Measurements from ENCODE around the gene BATF3. TPM values are rescaled to one million over a fixed set of nuclear protein-coding genes. Genes with fewer than 3 reads are reported as not detected.
"Not testable (repeated sequence)": the region's sequence is repeated elsewhere in the genome, so short reads cannot be mapped to it uniquely, and the experiment has no call there.

BATF3 gene
- polyA plus RNA-seq, 4 donors = 0.93 to 2.3 (median 1.5) TPM

GRCh38 chr1:212665241-212666115 lies 34.2 kb downstream of the BATF3 start:
- DNase-seq (ENCODE audit: low read depth in 4 of 4, low spot score in 2 of 4) = peak; percentile 67 to 79 (median 74)

DNA sequence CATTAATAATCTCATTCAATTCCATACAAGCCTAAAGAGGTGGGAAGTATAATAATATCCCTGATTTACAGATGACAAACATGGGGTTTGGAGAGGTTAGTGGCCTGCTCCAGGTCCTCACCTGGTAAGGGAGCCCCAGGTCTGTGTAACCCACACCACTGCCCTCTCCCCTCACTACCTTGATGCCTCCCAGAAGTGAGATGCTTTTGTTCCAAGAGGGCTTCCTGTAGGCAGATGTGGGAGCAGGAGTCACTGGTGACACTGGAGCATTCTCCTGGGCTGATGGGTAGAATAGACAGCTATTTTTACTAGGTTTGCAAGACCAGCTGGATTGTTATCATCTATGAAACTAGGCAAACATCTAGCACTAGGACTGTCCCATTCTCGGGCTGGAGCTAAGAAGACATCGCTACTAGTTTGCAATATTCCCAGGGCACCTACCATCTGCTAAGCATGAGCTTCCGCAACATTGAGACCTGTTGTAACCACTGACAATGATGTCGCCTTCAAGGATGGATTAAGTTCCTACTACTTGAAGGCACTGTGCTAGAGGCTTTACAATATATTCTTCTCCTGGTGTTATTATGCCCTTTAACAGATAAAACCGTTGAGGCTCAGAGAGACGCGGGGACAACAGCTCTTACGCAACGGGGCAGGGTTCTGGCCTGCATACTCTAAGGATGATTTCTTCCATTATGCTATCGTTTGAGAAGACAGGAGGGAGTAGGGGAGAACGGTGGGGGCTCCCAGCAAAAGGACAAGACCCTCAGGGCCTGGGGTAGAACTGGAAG lies 35.0 kb downstream of the BATF3 start:
- DNase-seq (ENCODE audit: low read depth in 4 of 4, low spot score in 2 of 4) = no peak

GRCh38 chr1:212658250-212658649 lies 41.4 kb downstream of the BATF3 start:
- DNase-seq (ENCODE audit: low read depth in 4 of 4, low spot score in 2 of 4) = not testable (repeated sequence)

- DNase-seq (ENCODE audit: low read depth in 4 of 4, low spot score in 2 of 4) = no peak
Observed at GRCh38 chr1:212656730-212657129, 42.9 kb downstream of the BATF3 start.

DNA sequence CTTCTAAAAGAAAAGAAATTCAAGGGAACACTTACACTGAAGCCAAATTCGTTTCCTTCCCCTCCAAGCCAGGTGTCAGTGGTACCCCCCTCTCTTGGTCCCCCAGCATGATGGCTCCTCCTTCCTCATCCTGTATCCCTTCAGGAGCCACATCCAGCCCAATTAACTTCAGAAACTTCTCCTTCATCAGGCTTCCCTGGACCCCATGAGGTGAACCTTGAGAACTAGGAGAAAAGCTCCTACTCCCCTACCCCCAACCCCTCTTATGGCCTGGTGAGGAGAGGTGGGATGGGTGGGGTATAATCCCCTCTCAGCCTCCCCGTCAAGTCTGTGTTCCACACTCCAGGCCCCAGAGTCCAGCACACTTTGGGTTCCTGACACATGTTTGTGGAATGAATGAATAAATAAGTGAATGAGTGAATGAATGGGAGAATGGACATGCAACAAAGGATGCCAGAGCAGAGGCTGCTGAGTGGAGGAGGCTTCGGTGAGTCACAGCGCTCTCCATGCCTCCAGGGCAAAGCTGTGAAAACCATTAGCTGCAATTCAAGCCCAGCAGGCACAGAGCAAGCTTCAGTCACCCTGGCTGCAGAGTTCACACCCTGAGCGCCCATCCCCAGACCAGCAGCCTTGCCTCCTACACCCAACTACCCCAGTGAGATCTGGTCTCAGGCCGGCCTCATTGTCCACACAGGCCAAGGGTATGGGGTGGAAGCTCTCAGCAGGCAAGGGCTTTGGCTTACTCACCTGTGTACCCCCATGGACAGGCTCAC lies 43.8 kb downstream of the BATF3 start:
- no peak for DNase-seq (ENCODE audit: low read depth in 4 of 4, low spot score in 2 of 4)

DNA sequence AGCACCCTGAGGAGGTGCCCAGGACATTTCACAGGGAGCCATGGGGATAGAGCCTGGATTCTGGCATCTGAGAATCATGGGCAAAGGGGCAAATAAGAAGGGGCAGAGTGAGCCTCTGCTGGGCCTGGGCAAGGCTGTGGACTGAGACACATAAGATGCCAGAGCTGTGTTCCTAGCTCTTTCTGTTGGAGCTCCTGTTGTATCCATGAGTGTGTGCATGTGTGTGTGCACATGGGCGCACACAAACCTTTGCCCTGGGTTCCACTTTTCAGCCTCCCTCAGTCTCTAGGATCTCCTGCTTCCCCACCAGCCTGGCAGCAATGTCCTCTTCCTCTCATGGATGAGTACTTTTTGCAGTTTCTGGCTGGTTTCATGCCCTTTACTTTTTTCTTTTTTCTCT lies 47.0 kb downstream of the BATF3 start:
- DNase-seq (ENCODE audit: low read depth in 4 of 4, low spot score in 2 of 4) = no peak

- DNase-seq (ENCODE audit: low read depth in 4 of 4, low spot score in 2 of 4) = no peak
Observed at GRCh38 chr1:212651977-212652376, 47.7 kb downstream of the BATF3 start.

GRCh38 chr1:212651521-212651920 lies 48.1 kb downstream of the BATF3 start:
- no peak for DNase-seq (ENCODE audit: low read depth in 4 of 4, low spot score in 2 of 4)

- no peak for DNase-seq (ENCODE audit: low read depth in 4 of 4, low spot score in 2 of 4)
Observed at GRCh38 chr1:212650228-212650627, 49.4 kb downstream of the BATF3 start.

DNA sequence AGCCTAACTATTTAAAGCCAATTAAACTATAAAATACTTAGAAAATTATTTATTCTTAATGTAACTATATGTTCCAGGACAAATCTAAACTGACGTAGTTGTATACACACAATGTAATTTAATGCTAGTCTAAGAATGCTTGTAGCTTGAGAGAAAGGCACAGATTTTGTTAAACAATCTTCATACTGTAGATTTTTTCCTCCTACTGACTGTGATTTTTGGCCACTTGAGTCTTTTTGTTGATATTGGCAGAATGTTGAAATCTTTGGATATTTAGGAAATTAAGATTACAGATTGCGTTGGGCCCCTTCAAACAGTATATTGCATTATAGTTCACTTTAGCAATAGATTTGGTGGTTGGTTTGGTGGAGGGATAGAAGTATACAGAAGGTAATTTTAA lies 50.6 kb downstream of the BATF3 start:
- DNase-seq (ENCODE audit: low read depth in 4 of 4, low spot score in 2 of 4) = no peak

- DNase-seq (ENCODE audit: low read depth in 4 of 4, low spot score in 2 of 4) = no peak
Observed at GRCh38 chr1:212648431-212648830, 51.2 kb downstream of the BATF3 start.

- DNase-seq (ENCODE audit: low read depth in 4 of 4, low spot score in 2 of 4) = no peak
Observed at GRCh38 chr1:212647004-212647403, 52.6 kb downstream of the BATF3 start.

DNA sequence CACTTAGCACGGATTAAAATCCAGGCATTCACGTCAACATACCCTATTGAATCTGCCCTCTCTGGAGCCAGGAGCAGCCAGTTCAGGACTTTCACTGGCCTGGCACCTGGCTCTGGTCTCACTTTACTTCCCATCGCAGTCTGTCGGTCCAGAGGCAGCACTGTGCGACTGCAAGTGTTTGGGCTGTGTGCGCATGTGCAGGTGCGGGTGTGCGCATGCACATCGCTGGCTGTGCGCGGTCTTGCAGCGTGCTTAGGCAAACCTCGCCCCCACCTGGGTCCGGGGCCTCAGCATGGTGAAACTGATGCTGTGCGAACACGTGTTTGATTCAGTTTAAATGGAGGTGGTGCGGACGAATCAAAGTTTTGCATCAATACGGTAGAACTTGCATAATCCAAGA lies 53.1 kb downstream of the BATF3 start:
- DNase-seq (ENCODE audit: low read depth in 4 of 4, low spot score in 2 of 4) = no peak

- DNase-seq (ENCODE audit: low read depth in 4 of 4, low spot score in 2 of 4) = no peak
Observed at GRCh38 chr1:212645546-212646543, 53.8 kb downstream of the BATF3 start.

DNA sequence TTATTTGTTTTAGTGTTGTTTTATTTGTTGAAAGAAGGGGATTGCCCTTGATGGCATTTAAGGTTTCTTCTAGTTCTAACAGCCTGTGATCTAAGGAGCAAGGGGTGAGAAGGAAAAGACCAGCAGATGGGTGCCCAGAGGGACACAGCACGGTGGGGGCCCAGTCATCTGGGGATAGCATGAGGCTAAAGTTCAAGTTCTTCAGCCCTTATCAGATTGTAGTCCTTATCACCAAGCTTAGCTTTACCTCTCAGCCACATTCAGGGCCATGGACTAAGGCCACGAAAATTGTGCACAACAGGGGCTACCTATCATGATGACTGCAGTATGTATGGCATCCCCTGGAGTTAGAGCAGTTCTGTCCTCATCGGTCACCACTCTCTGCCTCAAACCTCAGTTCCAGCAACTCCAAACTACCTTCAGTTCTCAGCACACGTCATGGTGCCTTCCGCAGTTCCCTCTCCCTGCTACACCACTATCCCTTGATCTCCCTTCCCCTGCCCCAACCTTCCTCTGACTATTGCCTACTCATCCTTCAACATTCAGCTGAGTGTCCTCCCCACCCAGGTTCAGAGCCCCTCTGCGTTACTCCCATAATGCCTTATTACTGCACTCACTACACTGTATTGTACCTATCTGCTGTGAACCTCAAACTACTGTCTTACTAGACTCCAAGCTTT lies 54.6 kb downstream of the BATF3 start:
- DNase-seq (ENCODE audit: low read depth in 4 of 4, low spot score in 2 of 4) = no peak

- no peak for DNase-seq (ENCODE audit: low read depth in 4 of 4, low spot score in 2 of 4)
Observed at GRCh38 chr1:212643877-212644276, 55.8 kb downstream of the BATF3 start.

DNA sequence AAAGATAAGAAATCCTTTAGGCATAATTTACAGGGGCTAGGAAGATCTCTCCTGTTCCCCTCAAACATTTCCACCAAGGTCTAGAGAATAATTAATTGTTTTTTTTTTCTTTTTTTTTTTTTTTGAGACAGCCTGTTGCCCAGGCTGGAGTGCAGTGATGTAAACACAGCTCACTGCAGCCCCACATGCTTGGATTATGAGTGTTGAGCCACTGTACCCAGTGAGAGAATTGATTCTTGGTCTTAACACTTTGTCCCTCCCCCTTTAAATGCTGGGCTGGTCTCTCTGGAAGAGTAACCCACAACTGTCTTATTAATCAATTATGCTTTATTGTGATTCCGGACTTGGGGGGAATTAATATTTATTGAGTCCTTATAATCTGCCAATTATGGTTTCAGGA lies 57.7 kb downstream of the BATF3 start:
- DNase-seq (ENCODE audit: low read depth in 4 of 4, low spot score in 2 of 4) = no peak

DNA sequence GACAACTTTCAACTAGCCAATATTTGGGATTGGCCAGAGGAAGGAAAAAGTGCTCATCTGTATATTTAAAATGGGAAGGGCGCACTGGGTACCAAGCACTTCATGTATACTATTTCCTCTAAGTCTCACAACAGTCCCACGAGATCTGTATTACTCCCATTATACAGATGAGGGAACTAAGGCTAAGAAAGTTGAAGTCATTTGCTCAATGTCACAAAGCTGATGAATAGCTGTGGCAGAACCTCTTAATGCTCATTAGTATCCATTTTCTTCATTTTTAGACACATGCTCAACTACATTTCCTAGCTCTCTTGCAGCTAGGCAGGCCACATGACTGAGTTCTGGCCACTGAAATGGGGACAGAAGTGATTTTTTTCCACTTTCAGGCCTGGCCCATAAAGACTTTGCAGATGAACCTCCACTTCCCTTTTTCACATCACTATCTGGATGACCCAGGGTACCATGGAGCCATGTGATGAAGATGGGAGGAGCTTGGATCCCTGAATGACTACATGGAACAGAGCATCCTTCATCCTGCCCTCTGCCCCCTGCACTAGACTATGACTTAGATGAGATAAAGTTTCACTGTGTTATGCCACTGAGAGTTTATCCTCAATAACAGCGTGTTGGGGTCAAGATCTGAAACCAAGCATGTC lies 59.3 kb downstream of the BATF3 start:
- DNase-seq (ENCODE audit: low read depth in 4 of 4, low spot score in 2 of 4) = no peak

DNA sequence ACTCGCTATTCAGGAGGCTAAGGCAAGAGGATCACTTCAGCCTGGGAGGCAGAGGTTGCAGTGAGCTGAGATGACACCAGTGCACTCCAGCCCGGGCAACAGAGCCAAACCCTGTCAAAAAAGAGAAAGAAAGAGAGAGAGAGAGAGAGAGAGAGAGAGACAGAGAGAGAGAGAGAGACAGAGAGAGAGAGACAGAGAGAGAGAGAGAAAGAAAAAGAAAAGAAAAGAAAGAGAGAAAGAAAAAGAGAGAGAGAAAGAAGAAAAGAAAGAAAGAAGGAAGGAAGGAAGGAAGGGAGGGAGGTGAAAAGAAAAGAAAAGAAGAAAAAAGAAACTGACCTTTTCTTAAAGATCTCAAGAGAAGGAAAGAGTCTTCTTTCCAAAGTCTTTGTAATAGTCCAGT lies 60.1 kb downstream of the BATF3 start:
- not testable (repeated sequence) for DNase-seq (ENCODE audit: low read depth in 4 of 4, low spot score in 2 of 4)
